ENCODE data around the gene GAS2L2. TPM values are rescaled to one million over a fixed set of nuclear protein-coding genes. Genes with fewer than 3 reads are reported as not detected.
A peak's percentile ranks its signal among the peaks of the same experiment; 100 is the strongest.

GAS2L2 gene
- total RNA-seq, 2 donors from 2014 or later = 0.09 TPM; not detected in 1

DNA sequence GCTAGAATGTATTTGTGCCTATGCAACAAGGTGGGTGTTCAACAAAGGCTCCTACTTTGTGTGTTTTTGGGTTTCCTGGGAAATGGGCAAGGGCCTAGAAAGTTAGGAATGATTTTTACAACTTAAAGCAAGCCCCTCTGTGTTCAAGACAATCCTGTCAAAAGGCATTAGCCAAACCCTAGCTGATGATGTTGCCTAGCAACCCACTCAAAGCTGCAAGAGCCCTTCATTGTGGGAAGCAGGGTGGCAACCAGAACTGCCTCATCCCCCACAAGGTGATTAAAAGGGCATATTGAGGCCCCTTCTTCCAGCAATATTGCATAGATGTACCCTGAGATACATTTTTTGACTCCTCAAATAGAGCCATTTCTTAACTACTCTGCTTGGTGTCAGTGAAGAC lies 37.6 kb downstream of the GAS2L2 start:
- Histone ChIP-seq H3K36me3 (ENCODE audit: control insufficient read depth, insufficient read depth, low read length) (peaks cover 77% of the 10 kb centered on the region), H3K27ac (ENCODE audit: low read depth, low read length) (no peak overlapping the region), H3K9me3 (ENCODE audit: control insufficient read depth, low read length) (no peaks in the 10 kb centered on the region), H3K9ac (ENCODE audit: extremely low read depth, low read length, poor library complexity, severe bottlenecking) (no peak overlapping the region), H3K4me3 (ENCODE audit: low read length) (no peak overlapping the region), H3K4me1 (ENCODE audit: control insufficient read depth, insufficient read depth, low read length) (peaks cover 6% of the 10 kb centered on the region), H3K27me3 (ENCODE audit: control insufficient read depth, insufficient read depth, low read length, poor library complexity, severe bottlenecking) (no peaks in the 10 kb centered on the region)
- TF ChIP-seq, protein P1, sequence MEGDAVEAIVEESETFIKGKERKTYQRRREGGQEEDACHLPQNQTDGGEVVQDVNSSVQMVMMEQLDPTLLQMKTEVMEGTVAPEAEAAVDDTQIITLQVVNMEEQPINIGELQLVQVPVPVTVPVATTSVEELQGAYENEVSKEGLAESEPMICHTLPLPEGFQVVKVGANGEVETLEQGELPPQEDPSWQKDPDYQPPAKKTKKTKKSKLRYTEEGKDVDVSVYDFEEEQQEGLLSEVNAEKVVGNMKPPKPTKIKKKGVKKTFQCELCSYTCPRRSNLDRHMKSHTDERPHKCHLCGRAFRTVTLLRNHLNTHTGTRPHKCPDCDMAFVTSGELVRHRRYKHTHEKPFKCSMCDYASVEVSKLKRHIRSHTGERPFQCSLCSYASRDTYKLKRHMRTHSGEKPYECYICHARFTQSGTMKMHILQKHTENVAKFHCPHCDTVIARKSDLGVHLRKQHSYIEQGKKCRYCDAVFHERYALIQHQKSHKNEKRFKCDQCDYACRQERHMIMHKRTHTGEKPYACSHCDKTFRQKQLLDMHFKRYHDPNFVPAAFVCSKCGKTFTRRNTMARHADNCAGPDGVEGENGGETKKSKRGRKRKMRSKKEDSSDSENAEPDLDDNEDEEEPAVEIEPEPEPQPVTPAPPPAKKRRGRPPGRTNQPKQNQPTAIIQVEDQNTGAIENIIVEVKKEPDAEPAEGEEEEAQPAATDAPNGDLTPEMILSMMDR (conservative IDR thresholded peaks at IDR 0.05) = no peak
- H3K4me3 Mint-ChIP-seq = no peak overlapping the region
- H3K36me3 Mint-ChIP-seq (ENCODE audit: low read depth) = peaks cover 38% of the 10 kb centered on the region
- no peaks in the 10 kb centered on the region for H3K9me3 Mint-ChIP-seq
- DNase-seq = no peak
- H3K27me3 Mint-ChIP-seq (ENCODE audit: insufficient read depth) = no peaks in the 10 kb centered on the region
- H3K4me1 Mint-ChIP-seq = peaks cover 14% of the 10 kb centered on the region
- H3K27ac Mint-ChIP-seq = no peak overlapping the region

DNA sequence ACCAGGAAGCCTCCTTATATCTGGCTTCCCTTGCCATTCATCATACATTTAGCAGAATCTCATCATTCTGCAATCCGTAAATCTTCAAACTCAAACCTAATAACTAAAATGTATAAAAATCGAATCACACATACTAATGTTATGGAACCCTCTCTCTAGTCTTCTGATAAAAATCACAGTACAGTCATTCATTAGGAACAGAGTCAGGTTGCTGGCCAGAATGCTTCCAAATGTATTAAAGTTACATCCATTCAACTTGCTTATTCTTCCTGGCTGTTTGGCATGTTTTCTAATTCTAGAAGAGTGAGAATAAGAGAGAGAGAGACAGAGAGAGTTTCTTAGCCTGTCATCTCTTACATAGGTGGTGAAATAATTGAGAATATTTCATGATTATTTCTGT lies 38.1 kb downstream of the GAS2L2 start:
- no peak overlapping the region for H3K9ac ChIP-seq (ENCODE audit: extremely low read depth, low read length, poor library complexity, severe bottlenecking)
- Mint-ChIP-seq H3K27ac (no peak overlapping the region), H3K36me3 (ENCODE audit: low read depth) (peaks cover 40% of the 10 kb centered on the region), H3K4me3 (no peak overlapping the region), H3K27me3 (ENCODE audit: insufficient read depth) (no peaks in the 10 kb centered on the region), H3K4me1 (peaks cover 14% of the 10 kb centered on the region), H3K9me3 (no peaks in the 10 kb centered on the region)
- TF ChIP-seq, protein P1 (conservative IDR thresholded peaks at IDR 0.05) = no peak
- peaks cover 82% of the 10 kb centered on the region for H3K36me3 ChIP-seq (ENCODE audit: control insufficient read depth, insufficient read depth, low read length)
- no peaks in the 10 kb centered on the region for H3K27me3 ChIP-seq (ENCODE audit: control insufficient read depth, insufficient read depth, low read length, poor library complexity, severe bottlenecking)
- no peak overlapping the region for H3K27ac ChIP-seq (ENCODE audit: low read depth, low read length)
- no peak for DNase-seq
- no peaks in the 10 kb centered on the region for H3K9me3 ChIP-seq (ENCODE audit: control insufficient read depth, low read length)
- peaks cover 6% of the 10 kb centered on the region for H3K4me1 ChIP-seq (ENCODE audit: control insufficient read depth, insufficient read depth, low read length)
- WGBS, 2 experiments (ENCODE audit: insufficient coverage in 1 of 2, insufficient read length in 1 of 2) = 90 to 92% methylated on average over 2 of the region's 2 CpGs
- H3K4me3 ChIP-seq (ENCODE audit: low read length) = no peak overlapping the region

DNA sequence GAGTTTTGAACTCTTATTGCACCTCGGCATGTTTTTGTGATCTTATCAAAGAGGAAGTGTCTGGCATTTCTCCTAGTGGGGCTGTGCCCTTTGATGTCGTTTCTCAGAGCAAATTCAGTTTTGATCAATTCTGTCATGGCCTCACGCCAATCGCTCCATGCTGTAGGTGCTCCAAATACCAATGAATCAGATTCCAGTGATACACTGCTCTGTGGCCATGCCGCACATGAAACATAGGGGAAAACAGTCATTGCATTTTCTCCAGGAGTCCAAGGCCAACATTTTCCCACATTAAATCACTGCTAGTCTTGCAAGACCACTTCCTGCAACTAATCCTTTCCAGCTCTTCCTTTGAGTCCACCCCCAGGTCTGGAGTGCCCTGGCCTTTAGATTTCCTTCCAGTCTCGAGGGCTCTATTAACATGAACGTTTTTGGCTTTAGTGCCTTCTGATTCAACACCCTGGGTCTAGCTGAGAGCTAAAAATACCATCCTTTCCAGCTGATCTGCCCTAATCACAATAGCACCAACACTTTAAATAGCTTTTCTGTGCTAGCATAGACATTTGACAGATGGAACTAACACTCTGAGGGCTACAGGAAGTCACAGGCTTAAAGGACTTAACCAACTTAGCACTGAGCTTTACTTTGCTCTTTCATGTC lies 39.8 kb downstream of the GAS2L2 start:
- peaks cover 6% of the 10 kb centered on the region for H3K4me1 ChIP-seq (ENCODE audit: control insufficient read depth, insufficient read depth, low read length)
- H3K9me3 Mint-ChIP-seq = no peaks in the 10 kb centered on the region
- no peaks in the 10 kb centered on the region for H3K27me3 ChIP-seq (ENCODE audit: control insufficient read depth, insufficient read depth, low read length, poor library complexity, severe bottlenecking)
- H3K4me1 Mint-ChIP-seq = peaks cover 14% of the 10 kb centered on the region
- H3K4me3 Mint-ChIP-seq = no peak overlapping the region
- peaks cover 37% of the 10 kb centered on the region for H3K36me3 Mint-ChIP-seq (ENCODE audit: low read depth)
- peaks cover 85% of the 10 kb centered on the region for H3K36me3 ChIP-seq (ENCODE audit: control insufficient read depth, insufficient read depth, low read length)
- no peak overlapping the region for H3K27ac Mint-ChIP-seq
- no peak for DNase-seq
- no peaks in the 10 kb centered on the region for H3K27me3 Mint-ChIP-seq (ENCODE audit: insufficient read depth)
- no peaks in the 10 kb centered on the region for H3K9me3 ChIP-seq (ENCODE audit: control insufficient read depth, low read length)
- no peak overlapping the region for H3K4me3 ChIP-seq (ENCODE audit: low read length)
- peak overlapping the region; percentile 3 for H3K27ac ChIP-seq (ENCODE audit: low read depth, low read length)
- TF ChIP-seq, protein P1 (conservative IDR thresholded peaks at IDR 0.05) = no peak
- H3K9ac ChIP-seq (ENCODE audit: extremely low read depth, low read length, poor library complexity, severe bottlenecking) = no peak overlapping the region
- 76 to 84% methylated on average over 7 of the region's 7 CpGs for WGBS, 2 experiments (ENCODE audit: insufficient coverage in 1 of 2, insufficient read length in 1 of 2)
